Lung microvascular endothelial cell (primary cell): ENCODE results near the gene TCEA2. TPM values are rescaled to one million over a fixed set of nuclear protein-coding genes. Genes with fewer than 3 reads are reported as not detected.
A peak's percentile ranks its signal among the peaks of the same experiment; 100 is the strongest.

ENCODE experiments used
- DNase-seq, 2 donors: peaks; one replicate each; pipeline versions ENCODE4 v3.0.0 to v3.0.0-alpha.2; 2010; ENCODE audit warnings: low read depth in 2 of 2
- total RNA-seq: library from RNA; depleted of rRNA; stranded (reverse); fragments of >200 nt; gene quantifications from 2 replicates; pipeline ENCODE4 v1.2.1, GENCODE V29; 2014

TCEA2 gene
- total RNA-seq, 1 donor from 2014 or later = 30.6 TPM

GRCh38 chr20:64035066-64035932, 27.7 kb upstream of the TCEA2 start:
- DNase-seq = no peak

- no peak for DNase-seq
These were observed 27.1 kb upstream of the TCEA2 start, which contains the start of gene C20orf204 for GRCh38 chr20:64035933-64036345. C20orf204 (plus strand) TSS chr20:64036182; CDS start chr20:64036324, 142 bp downstream.

- peak in 1 of 2 donors; percentile 29 for DNase-seq
These were observed 26.4 kb upstream of the TCEA2 start for GRCh38 chr20:64036346-64037198.

GRCh38 chr20:64037199-64037497, 25.9 kb upstream of the TCEA2 start:
- DNase-seq = no peak

GRCh38 chr20:64037498-64038213, 25.3 kb upstream of the TCEA2 start:
- peak in 1 of 2 donors; percentile 48 for DNase-seq

DNA sequence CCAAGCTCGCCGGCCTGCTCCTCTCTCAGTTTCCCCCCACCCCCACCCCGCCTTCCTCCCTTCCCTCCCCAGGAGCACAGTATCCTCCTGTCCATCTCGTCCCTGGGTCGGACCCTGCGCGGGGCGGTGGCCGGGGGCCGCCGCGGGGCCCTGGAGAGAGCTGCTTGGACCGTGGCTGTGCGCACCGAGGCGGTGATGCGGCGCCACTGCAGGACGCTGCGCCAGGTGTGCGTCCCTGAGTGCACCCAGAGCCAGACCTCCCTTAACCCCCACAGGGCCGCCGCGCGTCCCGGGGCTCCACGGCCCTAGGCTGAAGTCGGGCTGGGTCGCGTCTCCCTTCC, 24.8 kb upstream of the TCEA2 start:
- DNase-seq = peak in 1 of 2 donors; percentile 69

GRCh38 chr20:64038565-64039292, 24.3 kb upstream of the TCEA2 start:
- peak; percentile 90 to 99 for DNase-seq

- DNase-seq = peak in 1 of 2 donors; percentile 39
These were observed 23.5 kb upstream of the TCEA2 start for GRCh38 chr20:64039293-64040160.

GRCh38 chr20:64040231-64041039, 22.6 kb upstream of the TCEA2 start:
- DNase-seq = no peak

DNA sequence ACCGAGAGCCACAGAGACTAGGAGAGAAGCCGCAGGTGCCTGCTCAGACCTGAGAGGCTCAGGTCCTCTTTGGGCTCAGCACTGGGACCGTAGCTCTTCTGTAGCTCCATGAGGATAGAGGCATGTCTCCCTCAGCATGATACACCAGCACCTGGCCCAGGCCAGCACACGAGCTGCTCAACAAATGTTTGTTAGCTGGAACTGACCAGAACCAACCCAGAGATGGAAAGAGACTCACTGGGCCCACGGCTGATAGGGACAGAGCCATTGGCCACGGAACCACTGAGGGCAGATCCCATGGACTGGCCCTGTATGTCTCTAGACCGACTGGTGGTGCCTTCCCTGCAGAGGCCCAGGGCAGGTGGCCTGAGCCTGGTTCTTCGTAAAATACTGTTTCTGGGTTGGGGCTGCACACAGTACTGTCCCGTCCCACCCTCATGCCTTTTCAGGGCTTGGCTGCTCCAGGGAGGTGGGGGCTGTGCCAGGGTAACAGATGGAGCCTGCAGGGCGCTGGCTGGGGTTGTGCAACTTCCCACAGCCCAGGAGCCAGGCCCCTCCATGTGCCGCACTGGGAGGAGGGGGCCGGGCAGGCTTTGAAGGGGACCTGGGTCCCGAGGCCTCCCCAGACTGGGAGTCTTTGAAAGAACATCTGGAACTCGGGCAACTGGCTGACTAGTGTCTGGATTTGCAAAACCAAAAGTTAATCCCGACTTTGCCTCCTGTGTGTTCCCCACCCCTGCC, 21.8 kb upstream of the TCEA2 start:
- peak in 1 of 2 donors; percentile 60 for DNase-seq

DNA sequence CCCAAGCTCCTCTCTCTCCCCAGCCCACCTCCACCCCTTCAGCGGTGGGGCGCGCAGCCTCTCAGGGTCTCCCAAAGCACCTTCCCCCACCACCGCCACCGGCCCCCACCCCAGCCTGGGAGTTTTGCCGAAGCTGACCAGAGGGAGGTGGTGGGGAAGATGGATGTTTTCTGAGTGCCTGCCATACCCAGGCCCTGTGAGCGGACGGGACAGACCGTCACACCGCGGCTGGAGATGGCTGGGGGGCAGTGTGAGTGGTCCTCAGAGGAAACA, 21.3 kb upstream of the TCEA2 start:
- DNase-seq = no peak

DNA sequence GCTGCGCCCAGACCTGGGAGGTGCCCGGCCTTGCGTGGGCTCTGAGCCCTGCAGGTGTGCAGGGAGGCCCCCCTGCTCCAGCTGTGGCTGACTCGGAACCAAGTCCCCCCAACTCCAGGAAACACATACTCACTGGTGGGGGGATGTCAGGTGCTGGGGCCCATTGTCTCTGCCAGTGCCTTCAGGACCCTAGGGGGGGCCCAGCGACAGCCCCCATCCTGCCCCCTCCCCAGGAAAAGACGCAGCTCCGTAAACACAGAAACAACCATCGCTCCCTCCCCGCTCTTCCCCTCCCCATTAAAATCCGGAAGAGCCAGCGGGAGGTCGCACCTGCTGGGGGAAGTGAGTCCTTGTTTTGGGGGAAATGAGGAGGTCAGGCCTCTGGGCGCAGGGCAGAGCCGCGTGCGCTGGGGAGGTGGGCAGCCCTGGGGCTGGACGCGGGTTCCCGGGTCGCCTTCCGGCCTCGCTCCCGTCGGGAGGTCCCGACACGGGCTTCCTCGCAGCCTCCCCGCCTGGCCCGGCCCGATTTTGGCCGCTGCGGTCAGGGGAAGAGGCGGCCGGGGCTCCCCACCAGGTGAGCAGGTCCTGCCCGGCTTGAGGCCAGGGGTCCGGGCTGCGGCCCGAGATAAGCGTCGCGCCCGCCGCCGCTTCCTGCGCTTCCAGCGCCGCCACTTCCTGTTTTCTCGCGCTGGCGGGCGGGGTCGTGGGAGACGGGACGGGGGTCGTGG, 20.8 kb upstream of the TCEA2 start:
- DNase-seq = peak; percentile 56 to 92

DNA sequence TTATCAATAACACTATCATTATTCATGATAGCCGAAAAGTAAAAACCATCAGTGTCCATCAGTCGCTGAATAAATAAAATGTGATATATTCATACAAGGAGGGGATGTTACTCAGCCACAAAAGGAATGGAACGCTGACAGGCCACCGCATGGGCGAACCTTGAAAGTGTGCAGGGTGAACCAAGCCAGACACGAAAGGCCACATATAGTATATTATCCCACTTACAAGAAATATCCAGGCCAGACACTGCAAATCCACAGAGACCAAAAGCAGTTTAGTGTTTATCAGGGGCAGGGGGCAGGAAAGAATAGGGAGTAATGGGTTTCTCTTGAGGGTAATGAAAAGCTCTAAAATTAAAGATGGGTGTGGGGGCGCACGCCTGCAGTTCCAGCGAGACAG, 19.2 kb upstream of the TCEA2 start:
- DNase-seq = no peak

GRCh38 chr20:64044484-64045247, 18.3 kb upstream of the TCEA2 start:
- DNase-seq = peak in 1 of 2 donors; percentile 82

DNA sequence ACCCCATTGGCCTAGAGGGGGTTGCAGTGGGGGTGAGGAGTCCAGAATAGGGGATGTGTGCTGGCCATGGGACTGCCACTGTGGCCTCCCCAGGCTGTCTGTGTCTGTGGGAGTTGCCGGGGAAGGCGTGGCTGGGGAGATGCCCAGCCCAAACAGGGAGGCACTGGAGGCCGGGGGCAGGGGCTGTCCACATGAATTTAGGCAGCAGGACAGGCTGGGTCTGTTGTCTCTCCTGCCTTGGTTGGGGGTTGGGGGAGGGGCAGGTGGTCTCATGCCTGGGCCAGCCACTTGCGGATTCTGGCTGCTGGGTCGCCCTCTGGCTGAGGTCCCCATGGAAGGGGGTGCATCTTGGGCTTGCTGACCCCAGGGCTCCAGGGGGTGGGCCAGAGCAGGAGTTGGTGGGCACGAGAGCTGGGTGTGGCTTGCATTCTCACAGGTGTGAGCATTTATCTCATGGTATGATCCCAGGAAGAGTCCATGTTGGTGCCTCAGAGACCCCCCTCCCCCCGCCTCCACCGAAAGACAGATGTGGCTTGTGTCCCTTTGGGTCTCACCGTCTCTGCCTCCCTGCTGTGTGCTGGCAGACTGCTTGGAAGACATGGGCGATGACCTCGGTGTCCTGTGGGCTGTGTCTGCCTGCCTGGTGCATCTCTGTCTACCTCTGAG, 17.5 kb upstream of the TCEA2 start:
- DNase-seq = peak in 1 of 2 donors; percentile 77

DNA sequence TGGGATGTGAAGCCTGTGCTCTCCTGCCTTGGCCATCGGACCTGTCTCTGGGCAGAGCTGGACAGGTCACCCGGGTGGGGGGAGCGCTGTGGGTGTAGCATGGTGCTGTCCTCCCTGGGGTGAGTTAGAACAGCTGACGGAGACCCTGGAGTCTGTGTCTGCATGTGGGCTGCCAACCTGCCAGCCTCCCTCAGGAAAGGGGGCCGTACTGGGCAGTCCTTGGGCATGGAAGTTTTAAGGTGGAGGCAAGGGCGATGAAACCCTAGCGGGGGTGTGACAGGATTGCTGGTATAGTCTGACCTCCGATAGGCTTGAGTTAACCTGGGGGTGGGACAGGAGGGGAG, 16.0 kb upstream of the TCEA2 start:
- peak in 1 of 2 donors; percentile 52 for DNase-seq

DNA sequence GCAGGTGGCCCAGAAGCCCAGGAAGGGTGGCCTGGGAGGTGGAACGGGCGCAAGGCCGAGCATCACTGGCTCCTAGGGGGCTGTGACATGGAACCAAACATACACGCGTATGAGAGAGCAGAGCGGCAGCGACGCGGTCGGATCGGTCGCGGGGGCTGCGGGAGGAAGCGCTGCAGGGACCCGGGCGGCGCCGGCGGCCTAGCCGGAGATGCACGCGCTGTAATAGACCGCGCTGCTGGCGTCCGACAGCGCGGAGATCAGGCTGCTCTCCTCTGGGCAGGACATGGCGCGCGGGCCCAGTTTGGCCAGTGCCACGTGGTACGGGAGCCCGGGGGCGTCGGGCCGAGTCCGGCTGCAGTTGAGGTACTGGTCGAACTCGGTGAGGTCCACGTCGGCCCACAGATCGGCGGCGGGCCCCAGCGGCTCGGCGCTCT, 15.0 kb upstream of the TCEA2 start:
- DNase-seq = peak in 1 of 2 donors; percentile 45
